Endothelial cell of hepatic sinusoid (primary cell): ENCODE results near the gene TMEM221.
"Not testable (repeated sequence)": the region's sequence is repeated elsewhere in the genome, so short reads cannot be mapped to it uniquely, and the experiment has no call there.

ENCODE experiments used
- in situ Hi-C: cut with HindIII; loops from 2 replicates; pipeline ENCODE4 v1.10.0; 2017; ENCODE audit warnings: low sequenced_read_pairs

TMEM221 gene

GRCh38 chr19:17448131-17448967 is at the start of gene TMEM221:
Gene TMEM221 (minus strand): TSS chr19:17448668. CDS start chr19:17448462, 206 bp downstream.
- in situ Hi-C loops = no loop called here

- in situ Hi-C loops = no loop called here
Observed at GRCh38 chr19:17497149-17497798, 48.8 kb upstream of the TMEM221 start.

GRCh38 chr19:17496337-17496997 is 48.0 kb upstream of the TMEM221 start:
- in situ Hi-C loops = no loop called here

DNA sequence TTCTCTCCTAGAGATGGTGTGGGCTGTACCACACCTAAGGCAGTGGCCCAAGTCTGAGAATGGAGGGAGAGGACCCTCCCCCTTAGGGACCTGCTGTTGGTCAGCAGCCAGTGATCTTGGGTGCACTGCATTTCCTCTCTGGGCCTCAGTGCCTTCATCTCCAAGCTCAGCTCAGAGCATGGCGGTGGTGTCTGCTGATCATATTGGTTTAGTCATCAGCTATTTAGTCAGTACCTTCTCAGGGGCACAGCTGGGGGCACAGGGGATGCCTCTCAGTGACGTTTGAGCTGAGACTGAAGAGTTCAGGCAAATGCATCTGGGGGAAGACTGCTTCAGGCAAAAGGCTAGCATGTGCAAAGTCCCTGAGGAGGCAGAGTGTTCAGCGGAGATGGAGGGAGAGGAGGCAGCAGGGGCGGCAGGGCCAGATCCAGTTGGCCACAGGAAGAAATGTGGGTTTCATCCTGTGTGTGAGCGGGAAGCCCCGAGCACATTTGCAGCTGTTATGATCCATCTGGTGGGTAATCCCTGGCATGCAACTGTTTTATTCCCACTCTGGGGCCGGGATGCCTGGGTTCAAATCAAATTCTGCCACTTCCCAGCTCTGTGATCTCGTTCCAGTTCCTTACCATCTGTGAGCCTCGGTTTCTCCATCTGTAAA is 47.3 kb upstream of the TMEM221 start:
- in situ Hi-C loops = no loop called here

GRCh38 chr19:17491287-17491686 is 42.8 kb upstream of the TMEM221 start:
- in situ Hi-C loops = no loop called here

- in situ Hi-C loops = no loop called here
Observed at GRCh38 chr19:17490411-17490810, 41.9 kb upstream of the TMEM221 start.

DNA sequence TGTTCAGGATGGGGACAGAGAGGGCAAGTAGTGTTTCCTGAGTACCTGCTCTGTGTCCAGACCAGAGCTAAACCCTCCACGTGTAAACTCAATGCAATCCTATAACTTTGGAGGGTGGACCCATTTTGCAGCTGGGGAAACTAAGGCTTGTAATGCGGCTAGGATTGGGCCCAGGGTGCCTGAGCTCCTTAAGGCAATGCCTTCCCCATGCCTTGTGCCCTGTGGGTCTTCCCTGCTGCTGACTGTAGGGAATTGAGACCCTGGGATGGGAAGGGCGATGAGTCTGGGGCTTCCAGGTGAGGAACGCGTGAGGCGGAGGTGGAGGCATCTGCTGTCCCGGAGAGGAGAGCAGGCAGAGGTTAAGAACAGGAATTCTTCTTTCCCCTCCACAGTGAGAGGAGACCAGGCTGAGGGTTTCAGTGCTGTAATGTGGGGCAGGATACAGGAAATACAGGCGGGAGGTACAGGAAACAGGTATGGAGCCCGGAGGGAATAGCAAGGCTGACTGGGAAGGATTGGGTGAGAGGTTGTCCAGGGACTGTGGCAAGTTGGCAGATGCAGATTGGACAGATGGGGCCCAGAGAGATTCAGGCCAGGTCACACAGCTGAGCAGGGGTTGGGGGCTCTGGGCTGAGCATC is 41.0 kb upstream of the TMEM221 start:
- in situ Hi-C loops = no loop called here

- in situ Hi-C loops = no loop called here
Observed at GRCh38 chr19:17488593-17489391, 40.3 kb upstream of the TMEM221 start.

DNA sequence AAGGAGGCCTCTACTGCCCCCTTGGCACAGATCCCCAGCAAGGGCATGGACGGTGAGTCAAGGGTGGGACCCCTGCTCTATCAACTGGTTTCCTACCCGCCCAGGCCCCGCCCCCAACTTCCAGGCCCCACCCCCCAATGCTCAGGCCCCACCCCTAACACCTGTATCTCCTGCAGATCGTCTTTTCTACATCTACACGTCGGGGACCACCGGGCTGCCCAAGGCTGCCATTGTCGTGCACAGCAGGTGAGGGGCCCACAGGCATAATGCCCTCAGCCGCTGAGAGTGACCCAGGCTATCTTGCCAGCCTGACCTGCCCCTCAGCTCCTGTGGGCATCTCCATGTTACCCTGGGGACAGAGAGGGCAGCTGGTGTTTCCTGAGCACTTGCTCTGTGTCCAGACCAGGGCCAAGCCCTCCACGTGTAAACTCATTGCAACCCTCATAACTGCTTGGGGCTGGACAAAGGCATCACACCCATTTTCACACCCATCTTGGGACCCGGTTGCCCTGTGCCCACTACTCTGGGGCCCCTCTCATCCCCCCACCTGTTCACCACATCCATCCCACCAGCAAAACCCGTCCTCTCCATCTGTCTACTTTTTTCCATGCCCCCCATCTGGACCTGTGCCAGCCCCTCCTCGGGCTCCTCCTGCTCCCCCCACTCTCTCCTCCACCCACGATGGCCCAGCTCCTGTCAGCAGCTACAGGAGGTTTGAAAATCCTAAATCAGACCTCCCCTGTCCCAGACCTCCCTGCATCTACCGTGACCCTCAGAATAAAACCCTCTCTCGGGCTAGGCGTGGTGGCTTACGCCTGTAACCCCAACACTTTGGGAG is 39.0 kb upstream of the TMEM221 start:
- in situ Hi-C loops = no loop called here

DNA sequence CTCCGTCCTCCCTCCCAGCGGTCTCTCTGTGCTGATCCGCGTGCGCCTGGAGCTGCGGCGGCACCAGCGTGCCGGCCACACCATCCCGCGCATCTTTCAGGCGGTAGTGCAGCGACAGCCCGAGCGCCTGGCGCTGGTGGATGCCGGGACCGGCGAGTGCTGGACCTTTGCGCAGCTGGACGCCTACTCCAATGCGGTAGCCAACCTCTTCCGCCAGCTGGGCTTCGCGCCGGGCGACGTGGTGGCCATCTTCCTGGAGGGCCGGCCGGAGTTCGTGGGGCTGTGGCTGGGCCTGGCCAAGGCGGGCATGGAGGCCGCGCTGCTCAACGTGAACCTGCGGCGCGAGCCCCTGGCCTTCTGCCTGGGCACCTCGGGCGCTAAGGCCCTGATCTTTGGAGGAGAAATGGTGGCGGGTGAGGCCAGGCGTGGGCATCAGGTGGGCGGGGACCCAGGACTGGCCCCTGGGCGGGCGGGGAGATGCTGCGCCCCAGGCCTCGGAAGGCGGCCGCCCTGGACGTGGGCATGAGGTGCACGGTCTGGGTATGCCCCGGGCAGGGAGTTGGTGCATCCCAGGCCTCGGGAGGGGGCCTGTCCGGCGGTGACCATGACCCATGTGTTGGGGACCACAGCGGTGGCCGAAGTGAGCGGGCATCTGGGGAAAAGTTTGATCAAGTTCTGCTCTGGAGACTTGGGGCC is 38.2 kb upstream of the TMEM221 start:
- in situ Hi-C loops = no loop called here

DNA sequence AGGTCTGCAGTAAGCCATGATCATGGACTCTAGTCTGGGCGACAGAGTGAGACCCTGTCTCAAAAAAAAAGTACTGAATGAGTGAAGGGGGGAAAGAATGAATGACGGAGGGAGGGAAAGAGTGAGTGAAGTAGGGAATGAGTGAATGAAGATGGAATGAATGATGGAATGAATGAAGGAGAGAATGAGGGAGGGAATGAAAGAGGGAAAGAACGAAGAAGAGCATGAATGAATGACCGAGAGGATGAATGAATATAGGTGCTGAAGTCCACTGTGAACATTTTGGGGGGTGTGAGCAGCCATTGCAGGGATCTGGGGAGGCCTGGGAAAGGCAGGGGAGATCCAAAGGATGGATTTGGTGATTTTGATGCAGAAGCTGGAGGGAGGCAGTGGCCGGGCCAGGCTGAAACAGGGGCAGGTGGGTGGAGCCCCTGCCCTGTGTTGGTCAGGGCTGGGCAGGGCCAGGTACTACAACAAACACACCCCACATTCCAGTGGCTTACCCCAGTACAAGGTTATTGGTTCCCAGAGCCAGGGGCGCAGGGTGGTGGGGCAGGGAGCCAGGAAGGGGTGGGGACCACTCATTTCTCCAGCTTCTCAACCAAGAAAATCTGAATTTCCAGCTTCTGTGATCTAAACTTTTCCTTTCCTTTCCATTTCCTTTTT is 36.2 kb upstream of the TMEM221 start:
- in situ Hi-C loops = no loop called here

GRCh38 chr19:17483605-17484002 is 35.1 kb upstream of the TMEM221 start:
- in situ Hi-C loops = no loop called here

GRCh38 chr19:17482877-17483604 is 34.6 kb upstream of the TMEM221 start:
- in situ Hi-C loops = no loop called here

DNA sequence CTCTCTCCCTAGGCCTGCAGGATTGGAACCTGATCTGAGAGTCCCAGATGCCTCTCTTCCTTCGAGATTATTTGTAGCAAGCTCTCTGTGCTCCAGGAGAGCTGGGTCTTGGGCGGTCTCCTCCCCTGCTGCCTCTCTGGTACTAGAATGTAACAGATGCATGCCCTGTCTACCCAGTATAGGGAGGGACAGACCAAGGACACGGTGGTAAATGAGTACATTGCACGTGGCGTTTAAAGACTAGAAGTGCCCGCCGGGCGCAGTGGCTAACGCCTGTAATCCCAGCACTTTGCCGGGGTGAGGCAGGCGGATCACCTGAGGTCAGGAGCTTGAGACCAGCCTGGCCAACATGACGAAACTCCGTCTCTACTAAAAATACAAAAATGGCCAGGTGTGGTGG is 33.5 kb upstream of the TMEM221 start:
- in situ Hi-C loops = no loop called here

GRCh38 chr19:17479325-17479791 is 30.9 kb upstream of the TMEM221 start:
- in situ Hi-C loops = no loop called here

DNA sequence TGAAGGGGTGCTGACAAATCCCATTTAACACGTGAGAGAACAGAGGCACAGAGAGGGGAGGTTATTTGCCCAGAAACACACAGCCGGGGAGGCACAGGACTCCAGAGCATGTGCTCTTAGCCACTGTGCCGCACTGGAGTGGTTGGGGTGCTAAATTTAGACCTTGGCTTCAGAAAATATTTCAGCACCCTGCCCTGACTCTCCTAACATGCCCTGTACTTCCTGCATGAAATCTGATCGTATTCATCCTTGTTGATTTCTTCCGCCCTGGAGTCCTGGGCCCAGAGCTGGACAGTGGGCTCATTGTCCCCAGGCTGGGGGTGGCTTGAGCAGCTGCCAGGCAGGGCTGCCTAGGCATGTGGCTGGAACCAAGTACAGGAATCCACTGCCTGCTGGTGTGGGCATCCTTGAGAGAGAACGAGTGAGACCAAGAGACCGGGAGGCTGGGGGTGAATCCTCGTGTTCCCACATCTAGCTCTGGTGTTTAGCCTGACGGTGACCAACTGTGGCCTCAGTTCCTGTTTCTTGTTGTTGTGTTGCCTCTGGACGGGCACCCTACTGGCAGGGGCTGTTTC is 27.2 kb upstream of the TMEM221 start:
- in situ Hi-C loops = no loop called here

DNA sequence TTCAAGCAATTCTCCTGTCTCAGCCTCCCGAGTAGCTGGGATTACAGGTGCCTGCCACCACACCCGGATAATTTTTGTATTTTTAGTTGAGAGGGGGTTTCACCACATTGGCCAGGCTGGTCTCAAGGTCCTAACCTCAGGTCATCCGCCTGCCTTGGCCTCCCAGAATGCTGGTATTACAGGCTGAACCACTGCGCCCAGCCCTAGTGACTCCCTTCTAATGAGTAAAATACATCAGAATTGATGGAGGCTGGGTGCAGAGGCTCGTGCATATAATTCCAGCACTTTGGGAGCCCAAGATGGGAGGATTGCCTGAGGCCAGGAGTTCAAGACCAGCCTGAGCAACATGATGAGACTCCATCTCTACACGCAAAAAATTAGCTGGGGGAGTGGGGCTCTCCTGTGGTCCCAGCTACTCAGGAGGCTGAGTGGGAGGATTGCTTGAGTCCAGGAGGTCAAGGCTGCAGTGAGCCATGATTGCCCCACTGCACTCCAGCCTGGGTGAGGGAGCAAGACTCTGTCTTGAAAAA is 26.6 kb upstream of the TMEM221 start:
- in situ Hi-C loops = not testable (repeated sequence)
